Measurements from ENCODE around the gene BPNT1.
"Not testable (repeated sequence)": the region's sequence is repeated elsewhere in the genome, so short reads cannot be mapped to it uniquely, and the experiment has no call there.

Gene BPNT1, protein sequence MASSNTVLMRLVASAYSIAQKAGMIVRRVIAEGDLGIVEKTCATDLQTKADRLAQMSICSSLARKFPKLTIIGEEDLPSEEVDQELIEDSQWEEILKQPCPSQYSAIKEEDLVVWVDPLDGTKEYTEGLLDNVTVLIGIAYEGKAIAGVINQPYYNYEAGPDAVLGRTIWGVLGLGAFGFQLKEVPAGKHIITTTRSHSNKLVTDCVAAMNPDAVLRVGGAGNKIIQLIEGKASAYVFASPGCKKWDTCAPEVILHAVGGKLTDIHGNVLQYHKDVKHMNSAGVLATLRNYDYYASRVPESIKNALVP

DNA sequence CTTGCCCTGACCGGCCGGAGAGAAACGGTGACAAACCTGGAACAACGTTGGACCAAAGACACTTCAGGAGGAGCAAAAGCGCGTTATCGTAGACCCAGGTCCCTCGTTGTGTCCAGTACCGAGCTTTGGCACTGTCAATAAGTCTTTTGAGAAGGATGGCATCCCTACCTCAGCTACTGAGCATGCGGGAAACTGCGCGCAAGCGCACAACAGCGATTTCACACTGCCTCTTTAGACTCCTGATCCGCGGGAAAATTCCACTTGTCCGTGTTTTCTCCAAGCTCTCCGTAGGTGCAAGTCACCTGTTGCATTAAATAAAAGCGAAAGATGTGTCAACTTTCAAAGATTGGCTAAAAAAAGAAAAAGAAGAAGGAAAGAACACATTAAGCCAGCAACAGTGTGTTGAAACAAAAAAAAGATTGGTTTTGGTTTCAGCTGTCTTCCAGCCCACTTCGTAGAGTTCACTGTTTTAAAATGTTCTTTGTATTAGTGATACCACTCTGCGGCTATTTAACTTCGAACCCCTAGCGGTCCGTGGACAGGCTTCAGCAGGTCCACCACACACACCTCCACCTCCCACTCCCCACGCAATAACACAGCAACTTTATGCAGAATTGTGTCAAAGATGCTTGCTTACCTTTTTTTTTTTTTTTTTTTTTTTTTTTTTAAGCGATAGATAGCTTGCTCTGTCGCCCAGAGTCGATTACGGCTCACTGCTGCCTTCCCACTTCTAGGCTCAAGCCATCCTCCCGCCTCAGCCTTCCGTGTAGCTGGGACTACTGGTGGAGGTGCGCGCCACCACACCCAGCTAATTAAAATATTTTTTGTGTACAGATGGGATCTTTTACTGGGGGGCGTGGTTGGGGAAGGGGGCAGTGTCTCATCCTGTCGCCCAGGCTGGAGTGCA, at the start of gene BPNT1:
Gene BPNT1, minus strand, starts transcription at position 139 of the 907 bp plus-strand sequence. CDS start 9,942 bp downstream, outside the sequence.
- peak; percentile 97 for DNase-seq

DNA sequence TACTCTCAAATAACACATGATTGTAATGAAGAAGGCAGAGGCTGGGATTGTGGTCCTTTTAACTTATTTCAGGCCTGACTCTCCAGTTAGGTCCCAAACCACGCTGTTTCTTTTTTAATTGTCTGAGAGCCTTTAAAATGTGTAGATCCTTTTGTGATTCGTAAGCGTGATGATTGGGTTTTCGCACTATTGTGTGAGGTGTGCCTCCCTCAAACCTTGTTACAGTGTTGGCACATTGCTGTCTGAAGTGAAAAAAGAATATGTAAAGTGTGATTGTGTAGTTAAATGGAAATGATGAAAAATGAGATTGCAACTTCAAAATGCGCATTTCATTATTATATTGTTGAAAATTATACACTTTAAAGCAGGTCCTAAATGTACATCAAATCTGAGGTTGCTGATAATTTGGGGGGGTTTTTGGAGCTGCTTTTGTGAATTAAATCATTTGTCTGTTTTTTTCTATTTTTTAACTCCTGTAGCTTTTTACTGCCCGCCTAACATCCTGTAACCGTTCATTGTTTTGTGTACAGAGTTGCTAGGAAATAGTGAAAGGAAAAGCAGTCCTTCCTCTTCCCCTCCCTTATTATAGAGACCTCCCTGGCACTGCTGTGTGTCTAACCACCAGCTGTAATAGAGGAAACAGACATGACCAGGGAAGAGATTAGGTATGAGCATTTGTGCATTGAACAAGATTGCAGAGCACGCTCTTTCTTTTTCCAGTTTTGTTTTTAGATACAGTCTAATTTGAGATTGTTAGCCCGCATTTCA, 47.6 kb upstream of the BPNT1 start:
- DNase-seq = no peak

DNA sequence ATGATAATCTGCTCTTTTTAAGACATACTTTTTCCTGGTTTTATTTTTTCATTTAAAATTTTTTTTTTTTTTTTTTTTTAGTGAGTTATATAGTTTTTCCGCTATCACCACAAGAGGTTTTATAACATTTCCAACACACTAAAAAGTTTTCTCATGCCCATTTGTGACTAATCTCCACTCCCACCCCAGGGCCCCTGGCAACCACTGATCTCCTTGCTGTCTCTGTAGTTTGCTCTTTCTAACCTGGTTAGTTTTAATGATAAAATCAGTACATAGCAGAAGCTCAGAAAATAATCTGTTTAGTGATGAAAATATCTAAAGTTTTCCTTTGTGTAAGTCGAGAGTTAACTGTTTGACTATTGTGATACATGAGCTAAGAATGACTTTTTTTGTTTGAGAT, 46.2 kb upstream of the BPNT1 start:
- no peak for DNase-seq

DNA sequence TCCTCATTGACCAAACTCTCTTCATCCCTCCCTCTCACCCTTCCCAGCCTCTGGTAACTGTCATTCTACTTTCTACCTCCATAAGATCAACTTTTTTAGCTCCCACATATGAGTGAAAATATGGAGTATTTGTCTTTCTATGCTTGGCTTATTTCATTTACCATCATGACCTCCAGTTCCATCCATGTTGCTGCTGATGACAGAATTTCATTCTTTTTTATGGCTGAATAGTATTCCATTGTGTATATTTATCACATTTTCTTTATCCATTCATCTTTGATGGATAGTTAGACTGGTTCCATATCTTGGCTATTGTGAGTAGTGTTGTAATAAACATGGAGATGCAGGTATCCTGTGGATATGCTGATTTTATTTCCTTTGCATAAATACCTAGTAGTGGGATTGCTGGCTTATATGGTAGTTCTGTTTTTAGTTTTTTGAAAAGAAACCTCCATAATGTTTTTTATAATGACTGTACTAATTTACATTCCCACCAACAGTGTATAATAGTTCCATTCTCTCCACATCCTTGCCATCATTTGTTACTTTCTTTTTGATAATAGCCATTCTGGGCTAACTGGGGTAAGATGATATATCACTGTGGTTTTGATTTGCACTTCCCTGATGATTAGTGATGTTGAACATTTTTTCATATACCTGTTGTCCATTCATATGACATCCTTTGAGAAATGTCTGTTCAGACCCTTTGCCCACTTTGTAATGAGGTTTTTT, 40.1 kb upstream of the BPNT1 start:
- DNase-seq = no peak

DNA sequence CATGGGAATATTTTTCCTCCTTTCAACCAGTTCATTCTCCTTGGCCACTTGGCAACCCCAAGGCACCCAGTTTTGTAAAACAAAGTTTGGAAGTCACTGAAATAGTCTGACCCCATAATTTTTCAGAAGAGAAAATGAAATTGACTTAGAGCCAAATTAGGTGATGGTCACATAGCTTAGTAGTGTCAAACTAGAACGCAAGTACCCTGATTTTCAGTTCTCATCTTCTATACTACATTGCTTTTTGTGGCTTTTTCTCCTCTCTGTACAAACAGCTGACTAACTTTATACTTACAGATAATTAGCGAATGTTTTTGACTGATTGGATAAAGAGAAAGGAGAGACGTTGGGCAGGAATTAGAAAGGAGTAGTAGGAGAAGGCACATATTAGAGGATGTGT, 37.5 kb upstream of the BPNT1 start:
- no peak for DNase-seq

GRCh38 chr1:220124542-220124941, 35.0 kb upstream of the BPNT1 start:
- DNase-seq = no peak

GRCh38 chr1:220123889-220124288, 34.3 kb upstream of the BPNT1 start:
- peak; percentile 2 for DNase-seq

DNA sequence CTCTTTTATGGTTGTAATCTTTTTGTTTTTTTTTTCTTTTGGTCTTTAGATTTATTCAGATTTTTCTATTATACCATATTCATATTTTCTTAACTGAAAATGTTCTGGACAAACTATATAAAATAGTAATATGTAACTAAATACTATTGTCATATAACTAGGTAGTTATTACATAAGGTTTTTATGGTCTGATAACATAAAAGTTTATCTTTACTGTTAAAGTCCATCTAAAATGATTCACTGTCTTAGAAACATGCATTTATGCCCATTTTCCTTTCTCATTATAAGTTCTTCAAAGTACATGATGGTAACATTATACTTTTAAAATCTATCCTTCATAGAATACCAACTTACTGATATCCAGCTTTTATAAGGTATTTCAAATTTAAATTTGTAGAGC, 33.5 kb upstream of the BPNT1 start:
- DNase-seq = no peak

- no peak for DNase-seq
These were observed 32.4 kb upstream of the BPNT1 start for GRCh38 chr1:220121791-220122530.

GRCh38 chr1:220119043-220119512, 29.5 kb upstream of the BPNT1 start:
- DNase-seq = no peak

DNA sequence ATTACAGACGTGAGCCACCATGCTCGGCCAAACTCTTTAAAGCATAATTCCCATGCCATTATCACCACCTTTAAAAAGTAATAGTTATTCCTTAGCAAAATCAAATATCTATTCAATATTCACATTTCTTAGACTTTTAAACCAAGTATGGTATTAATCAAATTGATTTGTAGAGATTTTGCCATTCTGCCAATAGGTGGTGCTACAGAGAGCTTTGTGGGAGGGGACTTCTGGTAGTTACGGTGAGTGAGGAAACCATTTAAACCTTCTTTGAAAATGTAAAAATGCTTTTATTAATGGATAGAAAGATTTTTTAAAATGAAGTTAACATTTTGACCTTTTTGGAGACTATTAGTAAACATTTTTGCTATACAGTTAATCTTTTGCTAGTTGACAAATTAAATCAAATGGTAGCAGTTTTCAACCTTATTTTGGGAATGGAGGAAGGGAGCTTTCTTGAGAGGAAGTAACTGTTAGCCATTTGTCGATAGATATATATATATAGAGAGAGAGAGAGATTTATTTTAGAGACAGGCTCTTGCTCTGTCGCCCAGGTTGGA, 23.6 kb upstream of the BPNT1 start:
- peak; percentile 1 for DNase-seq

GRCh38 chr1:220112600-220112999, 23.0 kb upstream of the BPNT1 start:
- not testable (repeated sequence) for DNase-seq

GRCh38 chr1:220110473-220110872, 20.9 kb upstream of the BPNT1 start:
- DNase-seq = not testable (repeated sequence)

- no peak for DNase-seq
These were observed 10.2 kb upstream of the BPNT1 start for GRCh38 chr1:220099826-220100225.

- DNase-seq = peak; percentile 93
These were observed 4.7 kb upstream of the BPNT1 start, which contains the start of gene IARS2 for GRCh38 chr1:220094016-220094911. Gene IARS2, plus strand, starts transcription at chr1:220094132. Its CDS starts 85 bp downstream, at chr1:220094217.

- no peak for DNase-seq
These were observed 3.9 kb upstream of the BPNT1 start for GRCh38 chr1:220093361-220094015.

DNA sequence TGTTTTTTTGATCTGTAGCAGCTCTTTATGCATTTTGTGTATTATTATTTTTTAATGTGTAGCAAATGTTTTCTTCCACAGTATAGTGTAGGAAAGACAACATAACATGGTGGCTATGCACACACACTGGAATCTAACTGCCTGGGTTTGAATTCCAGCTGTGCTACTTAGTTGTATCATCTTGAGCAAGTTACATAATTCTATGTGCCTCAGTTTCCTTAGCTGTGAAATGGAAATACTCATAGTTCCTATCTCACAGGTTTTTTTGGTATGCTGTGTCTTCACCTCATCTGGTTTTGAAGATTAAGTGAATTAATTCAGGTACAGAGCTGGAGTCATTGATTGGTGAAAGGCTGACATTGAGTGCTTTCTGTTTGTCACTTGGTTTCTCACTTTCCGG, 3.1 kb upstream of the BPNT1 start:
- DNase-seq = no peak

GRCh38 chr1:220086261-220086686, 3.3 kb downstream of the BPNT1 start:
- not testable (repeated sequence) for DNase-seq

DNA sequence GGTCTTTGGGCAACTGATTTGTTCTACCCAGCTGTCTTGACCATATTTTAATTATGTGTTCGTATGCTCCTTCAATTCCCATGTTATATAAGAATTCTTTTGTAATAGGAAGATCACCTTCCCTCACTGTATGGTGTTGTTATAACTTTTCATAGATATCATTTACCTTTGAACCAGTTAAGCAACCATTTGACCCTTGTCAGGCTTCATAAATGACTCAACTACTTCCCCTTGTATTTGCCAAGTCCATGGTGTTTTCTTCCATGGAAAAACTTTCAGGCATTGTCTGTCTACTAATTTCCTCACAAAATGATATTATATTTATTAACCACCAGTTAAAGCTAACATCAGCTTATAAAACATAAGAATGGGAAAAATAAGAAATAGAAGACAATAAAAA, 5.1 kb downstream of the BPNT1 start:
- no peak for DNase-seq

- no peak for DNase-seq
These were observed 11.7 kb downstream of the BPNT1 start for GRCh38 chr1:220077887-220078286.
